Activated B cell treated with CpG ODN at 0.5 μM for 24 hours (primary cell): ENCODE measurements around the gene CNTROB. TPM values are rescaled to one million over a fixed set of nuclear protein-coding genes. Genes with fewer than 3 reads are reported as not detected.

ENCODE experiments used
- ATAC-seq: fragments of 200-7000 bp; cut with Tn5 transposase; one replicate; pipeline ENCODE4 v1.10.0; 2021; ENCODE audit warnings: low read depth, mild to moderate bottlenecking, moderate library complexity
- CTCF ChIA-PET: fragments of 350-600 bp; sonication (Branson Sonifier 250); formaldehyde crosslinking; loops from one replicate; lab custom pipeline; 2021; ENCODE audit warnings: antibody characterized with exemption; lab: Charles Lee
- POLR2A ChIA-PET: fragments of 350-600 bp; sonication (Branson Sonifier 250); formaldehyde crosslinking; loops from one replicate; lab custom pipeline; 2021; ENCODE audit warnings: antibody characterized with exemption; lab: Charles Lee
- DNase-seq: peaks from one replicate; pipeline ENCODE4 v3.0.0; 2022
- H3K27ac Mint-ChIP-seq: one replicate; pipeline ENCODE4 v1.8.0; 2020; ENCODE audit warnings: mixed read lengths
- H3K27me3 Mint-ChIP-seq: one replicate; pipeline ENCODE4 v1.8.0; 2021; ENCODE audit warnings: mixed read lengths
- H3K36me3 Mint-ChIP-seq: one replicate; pipeline ENCODE4 v1.8.0; 2021; ENCODE audit warnings: low read depth, mixed read lengths
- H3K4me1 Mint-ChIP-seq: one replicate; pipeline ENCODE4 v1.8.0; 2021; ENCODE audit warnings: mixed read lengths
- H3K4me3 Mint-ChIP-seq: one replicate; pipeline ENCODE4 v1.8.0; 2020; ENCODE audit warnings: mild to moderate bottlenecking, mixed read lengths
- H3K9me3 Mint-ChIP-seq: one replicate; pipeline ENCODE4 v1.8.0; 2020; ENCODE audit warnings: mixed read lengths
- CTCF ChIP-seq: fragments of 200-600 bp; IDR thresholded peaks from one replicate; pipeline ENCODE4 v1.8.0; 2022; ENCODE audit warnings: antibody characterized with exemption, mild to moderate bottlenecking
- intact Hi-C: fragments of 100-400 bp; cut with micrococcal nuclease; formaldehyde crosslinking; loops from one replicate; pipeline ENCODE4 v1.15.1; 2024
- total RNA-seq: library from RNA; stranded (reverse); gene quantifications from 2 replicates; pipeline ENCODE4 v1.2.3, GENCODE V29; 2022

The CNTROB gene
- total RNA-seq, 1 donor from 2014 or later: 23.0 TPM

- Mint-ChIP-seq H3K27ac (no peak overlapping the region), H3K27me3 (peaks cover 3% of the 10 kb centered on the region), H3K4me1 (peaks cover 17% of the 10 kb centered on the region), H3K4me3 (no peak overlapping the region), H3K36me3 (no peaks in the 10 kb centered on the region), H3K9me3 (no peaks in the 10 kb centered on the region)
- ChIA-PET CTCF (interaction anchor here (0.9 to 1.2 kb wide), 2 partner anchors 64 to 249 kb away, joined by 3 to 4 read pairs; no protein-coding TSS in a partner anchor), POLR2A (no interaction called here)
- ATAC-seq (no peak), DNase-seq (no peak)
- TF ChIP-seq CTCF: no peak
- intact Hi-C loops: loop anchor here (5.0 kb wide), 1 partner anchor 49 kb away; no protein-coding TSS in a partner anchor
Measured at GRCh38 chr17:7992924-7993323, 60.9 kb downstream of the CNTROB start.

- ChIA-PET POLR2A (no interaction called here), CTCF (interaction anchor here (0.9 kb wide), 1 partner anchor 63 kb away, joined by 4 read pairs; no protein-coding TSS in a partner anchor)
- TF ChIP-seq CTCF: no peak
- intact Hi-C loops: loop anchor here (5.0 kb wide), 1 partner anchor 48 kb away; no protein-coding TSS in a partner anchor
- Mint-ChIP-seq H3K36me3 (no peaks in the 10 kb centered on the region), H3K27me3 (peaks cover 8% of the 10 kb centered on the region), H3K9me3 (no peaks in the 10 kb centered on the region), H3K4me1 (peaks cover 11% of the 10 kb centered on the region), H3K4me3 (no peak overlapping the region), H3K27ac (no peak overlapping the region)
- DNase-seq: no peak
- ATAC-seq: no peak
Measured at GRCh38 chr17:7993972-7994589, 62.1 kb downstream of the CNTROB start.

GRCh38 chr17:7995724-7996123 is 63.7 kb downstream of the CNTROB start:
- ChIA-PET POLR2A (no interaction called here), CTCF (no interaction called here)
- ATAC-seq (no peak), DNase-seq (no peak)
- Mint-ChIP-seq H3K27me3 (peaks cover 8% of the 10 kb centered on the region), H3K9me3 (no peaks in the 10 kb centered on the region), H3K27ac (no peak overlapping the region), H3K36me3 (no peaks in the 10 kb centered on the region), H3K4me3 (no peak overlapping the region), H3K4me1 (peaks cover 2% of the 10 kb centered on the region)
- intact Hi-C loops: no loop called here
- no peak for TF ChIP-seq CTCF

GRCh38 chr17:7997186-7997585 is 65.2 kb downstream of the CNTROB start:
- Mint-ChIP-seq H3K27me3 (peaks cover 13% of the 10 kb centered on the region), H3K27ac (no peak overlapping the region), H3K36me3 (no peaks in the 10 kb centered on the region), H3K4me1 (peaks cover 5% of the 10 kb centered on the region), H3K4me3 (no peak overlapping the region), H3K9me3 (no peaks in the 10 kb centered on the region)
- CTCF ChIA-PET: interaction anchor here (0.7 kb wide), 1 partner anchor 140 kb away, joined by 3 read pairs; the partner anchor contains the start of gene NAA38
- intact Hi-C loops: no loop called here
- ATAC-seq (no peak), DNase-seq (no peak)
- no peak for TF ChIP-seq CTCF
- POLR2A ChIA-PET: interaction anchor here (0.7 to 1.2 kb wide), 2 partner anchors 81 to 93 kb away, joined by 3 to 4 read pairs; partner anchors contain the start of gene RNF227

Other genes starting within 250 kb of the CNTROB start
- 217 and 220 TPM in 2 replicates for gene TP53, start 244.7 kb upstream of the CNTROB start, total RNA-seq
- gene WRAP53, start 243.7 kb upstream of the CNTROB start, total RNA-seq: 17.1 and 17.6 TPM in 2 replicates
- not detected in 2 replicates for gene EFNB3, start 227.0 kb upstream of the CNTROB start, total RNA-seq
- not detected in 2 replicates for gene DNAH2, start 214.5 kb upstream of the CNTROB start, total RNA-seq
- 70.8 and 72.5 TPM in 2 replicates for gene KDM6B, start 98.0 kb upstream of the CNTROB start, total RNA-seq
- 3.2 and 7.1 TPM in 2 replicates for gene TMEM88, start 77.1 kb upstream of the CNTROB start, total RNA-seq
- 36.0 and 47.9 TPM in 2 replicates for gene NAA38, start 74.6 kb upstream of the CNTROB start, total RNA-seq
- gene CYB5D1, start 74.2 kb upstream of the CNTROB start, total RNA-seq: 5.4 and 6.1 TPM in 2 replicates
- 103 and 109 TPM in 2 replicates for gene CHD3, start 43.4 kb upstream of the CNTROB start, total RNA-seq
- gene RNF227, start 15.9 kb upstream of the CNTROB start, total RNA-seq: 2.5 and 2.8 TPM in 2 replicates
- gene KCNAB3, start 2.4 kb upstream of the CNTROB start, total RNA-seq: 10.8 and 12.9 TPM in 2 replicates
- 129 and 167 TPM in 2 replicates for gene TRAPPC1, start 260 bp upstream of the CNTROB start, total RNA-seq
- gene GUCY2D, start 70.4 kb downstream of the CNTROB start, total RNA-seq: not detected in 2 replicates
- gene ALOX15B, start 106.9 kb downstream of the CNTROB start, total RNA-seq: not detected in 2 replicates
- gene ALOX12B, start 155.5 kb downstream of the CNTROB start, total RNA-seq: 1.4 and 1.5 TPM in 2 replicates
- not detected in 2 replicates for gene ALOXE3, start 186.3 kb downstream of the CNTROB start, total RNA-seq
- gene HES7, start 191.9 kb downstream of the CNTROB start, total RNA-seq: 0.12 and 0.49 TPM in 2 replicates
- 40.7 and 45.0 TPM in 2 replicates for gene PER1, start 220.2 kb downstream of the CNTROB start, total RNA-seq
- 82.0 and 97.7 TPM in 2 replicates for gene VAMP2, start 230.7 kb downstream of the CNTROB start, total RNA-seq
- 17.3 and 20.9 TPM in 2 replicates for gene TMEM107, start 244.2 kb downstream of the CNTROB start, total RNA-seq